GM12878 (cell line): ENCODE measurements around the gene MIPOL1. TPM values are rescaled to one million over a fixed set of nuclear protein-coding genes. Genes with fewer than 3 reads are reported as not detected.

Experiments used
- ATAC-seq: fragments of 200-7000 bp; cut with Tn5 transposase; 3 replicates; pipeline ENCODE4 v1.9.1; 2020; ENCODE audit warnings: mild to moderate bottlenecking, moderate library complexity
- BruUV-seq: library from RNA; stranded (reverse); fragments of 400-500 nt; replicated peaks from 2 replicates; lab custom pipeline; 2021; lab: Mats Ljungman, UMichigan
- CTCF ChIA-PET: fragments of 300-600 bp; sonication (Branson Sonifier 250); formaldehyde crosslinking; extraction: SDS; loops from one replicate; lab custom pipeline; 2021; ENCODE audit warnings: inconsistent platforms; lab: Yijun Ruan, JAX
- POLR2A ChIA-PET: fragments of 350-600 bp; formaldehyde crosslinking; extraction: SDS; loops from one replicate; lab custom pipeline; 2021; ENCODE audit warnings: inconsistent platforms; lab: Charles Lee
- RAD21 ChIA-PET: fragments of 300-600 bp; sonication (Branson Sonifier 250); formaldehyde crosslinking; loops from one replicate; lab custom pipeline; 2023; ENCODE audit warnings: antibody characterized with exemption; ENCODE audit not compliant: unreplicated experiment; lab: Charles Lee
- SMC1A ChIA-PET: fragments of 300-600 bp; sonication (Branson Sonifier 250); formaldehyde crosslinking; loops from one replicate; lab custom pipeline; 2023; ENCODE audit not compliant: unreplicated experiment, uncharacterized antibody; lab: Charles Lee
- DNase-seq: peaks from one replicate; pipeline ENCODE4 v3.0.0-alpha.2; 2011; ENCODE audit warnings: low read depth, low spot score
- FAIRE-seq: peaks from 3 replicates; lab custom pipeline; 2011; peaks lifted over from hg19 to GRCh38; lab: Jason Lieb, UNC
- H2AFZ ChIP-seq: 2 replicates; pipeline ENCODE4 v1.6.0; 2011; ENCODE audit warnings: low read depth, low read length, control low read depth; ENCODE audit not compliant: control insufficient read depth
- H3K27ac ChIP-seq: 2 replicates; pipeline ENCODE4 v1.5.1; 2011; ENCODE audit warnings: control low read depth; ENCODE audit not compliant: control insufficient read depth, insufficient read depth
- H3K27me3 ChIP-seq, 2 experiments: replicated peaks in 1 of 2; 2 replicates each; pipeline versions ENCODE4 v1.6.0 to v1.6.1; 2011; ENCODE audit warnings: low read length in 1 of 2; ENCODE audit not compliant: control insufficient read depth in 2 of 2, insufficient read depth in 2 of 2
- H3K36me3 ChIP-seq, 2 experiments: 2 replicates each; pipeline ENCODE4 v1.5.1; 2011; ENCODE audit warnings: low read length in 1 of 2; ENCODE audit not compliant: control insufficient read depth in 2 of 2, insufficient read depth in 2 of 2
- H3K4me1 ChIP-seq: 2 replicates; pipeline ENCODE4 v1.6.1; 2011; ENCODE audit warnings: mild to moderate bottlenecking, low read length, moderate library complexity, mixed read lengths; ENCODE audit not compliant: control insufficient read depth, insufficient read depth
- H3K4me2 ChIP-seq: 2 replicates; pipeline ENCODE4 v1.6.0; 2011; ENCODE audit warnings: control low read depth; ENCODE audit not compliant: control insufficient read depth, insufficient read depth
- H3K4me3 ChIP-seq: fragments of 200-600 bp; sonication (generic); 2 replicates; pipeline ENCODE4 v1.5.1; 2016
- H3K79me2 ChIP-seq: 2 replicates; pipeline ENCODE4 v1.6.0; 2011; ENCODE audit warnings: low read length; ENCODE audit not compliant: control insufficient read depth, insufficient read depth
- H3K9ac ChIP-seq: 2 replicates; pipeline ENCODE4 v1.8.0; 2011; ENCODE audit warnings: low read length, control low read depth, mixed read lengths; ENCODE audit not compliant: control insufficient read depth, insufficient read depth
- H3K9me3 ChIP-seq: replicated peaks from 3 replicates; pipeline ENCODE4 v1.5.1; 2011; ENCODE audit warnings: mild to moderate bottlenecking, low read length; ENCODE audit not compliant: control insufficient read depth, insufficient read depth
- H4K20me1 ChIP-seq: 2 replicates; pipeline ENCODE4 v1.6.0; 2011; ENCODE audit not compliant: control insufficient read depth, insufficient read depth
- CBFB ChIP-seq: IDR thresholded peaks from 2 replicates; pipeline ENCODE4 v1.6.1; 2016; ENCODE audit warnings: antibody characterized with exemption, low read depth
- EED ChIP-seq: sonication (generic); IDR thresholded peaks from 2 replicates; pipeline ENCODE4 v1.6.1; 2016; ENCODE audit warnings: antibody characterized with exemption, low read depth
- ETV6 ChIP-seq, 2 experiments: fragments of 450-650 bp in 1 of 2; IDR thresholded peaks in 1 of 2; conservative IDR thresholded peaks in 1 of 2; 2 replicates each; pipeline ENCODE4 v1.6.1; 2014; ENCODE audit warnings: antibody characterized with exemption in 1 of 2, borderline replicate concordance in 1 of 2, low read depth in 1 of 2, mild to moderate bottlenecking in 1 of 2, moderate library complexity in 1 of 2
- EZH2 ChIP-seq: IDR thresholded peaks from 2 replicates; pipeline ENCODE4 v1.6.1; 2012; ENCODE audit warnings: low read depth, mild to moderate bottlenecking, control low read depth, inconsistent platforms, low read length, borderline replicate concordance; ENCODE audit not compliant: control insufficient read depth
- FOS ChIP-seq: IDR thresholded peaks from 3 replicates; pipeline ENCODE4 v1.6.1; 2011; ENCODE audit warnings: borderline replicate concordance; ENCODE audit not compliant: insufficient read length; ENCODE audit errors: extremely low read depth
- MLLT1 ChIP-seq: fragments of 450-650 bp; IDR thresholded peaks from 2 replicates; pipeline ENCODE4 v1.6.1; 2016; ENCODE audit warnings: mild to moderate bottlenecking
- NRF1 ChIP-seq: conservative IDR thresholded peaks from 2 replicates; pipeline ENCODE4 v1.6.1; 2011; ENCODE audit warnings: mild to moderate bottlenecking, low read depth, low read length, improper control_type of control experiment
- RELA ChIP-seq: fragments of 450-650 bp; IDR thresholded peaks from 2 replicates; pipeline ENCODE4 v1.8.0; 2014; ENCODE audit warnings: borderline replicate concordance; ENCODE audit not compliant: partially characterized antibody
- SP1 ChIP-seq: IDR thresholded peaks from one replicate; pipeline ENCODE4 v1.6.1; 2011; ENCODE audit warnings: low read depth, low read length
- SREBF1 ChIP-seq: IDR thresholded peaks from 2 replicates; pipeline ENCODE4 v1.6.1; 2012; ENCODE audit warnings: mild to moderate bottlenecking, low read length
- STAT1 ChIP-seq: fragments of 450-650 bp; conservative IDR thresholded peaks from 2 replicates; pipeline ENCODE4 v1.6.1; 2014; ENCODE audit warnings: antibody characterized with exemption, mild to moderate bottlenecking
- SUPT20H ChIP-seq: IDR thresholded peaks from 2 replicates; pipeline ENCODE4 v1.6.1; 2011; ENCODE audit warnings: low read depth, mild to moderate bottlenecking, low read length, moderate library complexity, borderline replicate concordance; ENCODE audit not compliant: control insufficient read depth
- USF1 ChIP-seq: IDR thresholded peaks from 2 replicates; pipeline ENCODE4 v1.6.1; 2011; ENCODE audit warnings: borderline replicate concordance, low read depth, mild to moderate bottlenecking, moderate library complexity, mixed read lengths, low read length; ENCODE audit not compliant: insufficient read depth; ENCODE audit errors: extremely low read length
- ZBTB40 ChIP-seq: fragments of 450-650 bp; IDR thresholded peaks from 2 replicates; pipeline ENCODE4 v1.6.1; 2016; ENCODE audit warnings: mild to moderate bottlenecking, moderate library complexity, borderline replicate concordance
- ZNF274 ChIP-seq: IDR thresholded peaks from one replicate; pipeline ENCODE4 v1.8.0; 2011; ENCODE audit not compliant: insufficient read length, insufficient read depth
- ZSCAN29 ChIP-seq: fragments of 450-650 bp; IDR thresholded peaks from 2 replicates; pipeline ENCODE4 v1.6.1; 2017; ENCODE audit warnings: mild to moderate bottlenecking, moderate library complexity
- ZZZ3 ChIP-seq: IDR thresholded peaks from 2 replicates; pipeline ENCODE4 v1.6.1; 2011; ENCODE audit warnings: low read depth; ENCODE audit not compliant: control insufficient read depth, insufficient read length
- WGBS: methylation state at CpG from one replicate; pipeline ENCODE4 v1.1.6; 2016; ENCODE audit warnings: low lambda C conversion rate; ENCODE audit not compliant: insufficient replicate concordance, insufficient coverage; ENCODE audit errors: missing lambda C conversion rate; 5-methylcytosine and 5-hydroxymethylcytosine counted together
- in situ Hi-C: fragments of 300-500 bp; cut with MboI; formaldehyde crosslinking; loops from 9 replicates; pipeline ENCODE4 v1.14.3; 2018; ENCODE audit warnings: mixed read lengths
- intact Hi-C: fragments of 100-400 bp; cut with micrococcal nuclease; formaldehyde crosslinking; loops from one replicate; pipeline ENCODE4 v1.14.2; 2022; ENCODE audit not compliant: unreplicated experiment
- polyA plus RNA-seq, 11 experiments: library from polyadenylated mRNA; depleted of rRNA in 4 of 11; unstranded in 6 of 11; stranded (reverse) in 5 of 11; fragments of >200 nt; fragmentation: Nextera tagmentation in 4 of 11; fragmentation: Illumina TruSeq in 1 of 11; extraction: Ambion mirVana in 4 of 11; extraction: Trizol in 1 of 11; gene quantifications; 1 replicate in 1 of 11; 2 replicates in 10 of 11; pipeline versions ENCODE4 v1.2.1 to v1.2.3, GENCODE V29; 2011 to 2016; ENCODE audit warnings: inconsistent platforms in 2 of 11, missing spikeins in 2 of 11, low read depth in 1 of 11
- total RNA-seq, 4 experiments: library from RNA; depleted of rRNA in 3 of 4; stranded (reverse); fragments of >200 nt in 3 of 4; fragmentation: Illumina TruSeq in 1 of 4; extraction: Trizol in 1 of 4; gene quantifications; 2 replicates each; pipeline versions ENCODE4 v1.2.1 to v1.2.3, GENCODE V29; 2013 to 2021
- TF ChIP-seq, protein P1 (sequence below): IDR thresholded peaks from 2 replicates; pipeline ENCODE4 v1.6.1; 2012; ENCODE audit warnings: low read depth, low read length, improper control_type of control experiment

The MIPOL1 gene
- total and polyA plus RNA-seq, 10 of the 15 experiments (the other 5 are each of a cell fraction or from before 2014, with no cell fraction given) = 0.06 TPM; not detected in 9

- Histone ChIP-seq H2AFZ (no peak overlapping the region), H3K4me1 (no peaks in the 10 kb centered on the region), H4K20me1 (no peaks in the 10 kb centered on the region), H3K79me2 (no peaks in the 10 kb centered on the region), H3K27me3 (no peaks in the 10 kb centered on the region), H3K27ac (no peak overlapping the region), H3K4me3 (no peak overlapping the region), H3K9ac (no peak overlapping the region), H3K36me3 (no peaks in the 10 kb centered on the region), H3K4me2 (no peak overlapping the region), H3K9me3 (no peaks in the 10 kb centered on the region)
- WGBS = 7% methylated on average over 1 of the region's 1 CpG
- ChIA-PET SMC1A (no interaction called here), CTCF (interaction anchor here (0.6 kb wide), 1 partner anchor 413 kb away, joined by 3 read pairs; no protein-coding TSS in a partner anchor), POLR2A (no interaction called here), RAD21 (no interaction called here)
- TF ChIP-seq SUPT20H (no peak), ZSCAN29 (no peak), EZH2 (no peak), CBFB (no peak), ZNF274 (no peak), STAT1 (no peak), ETV6 (conservative IDR thresholded peaks at IDR 0.05 in 1 of 2, IDR thresholded peaks at IDR 0.05 in 1 of 2; ENCODE audit: borderline replicate concordance in 1 of 2, low read depth in 1 of 2) (no peak), ZBTB40 (no peak), NRF1 (no peak), SREBF1 (no peak), FOS (no peak), SP1 (no peak), EED (no peak), ZZZ3 (no peak), MLLT1 (no peak), RELA (no peak), USF1 (no peak)
- TF ChIP-seq, protein P1, sequence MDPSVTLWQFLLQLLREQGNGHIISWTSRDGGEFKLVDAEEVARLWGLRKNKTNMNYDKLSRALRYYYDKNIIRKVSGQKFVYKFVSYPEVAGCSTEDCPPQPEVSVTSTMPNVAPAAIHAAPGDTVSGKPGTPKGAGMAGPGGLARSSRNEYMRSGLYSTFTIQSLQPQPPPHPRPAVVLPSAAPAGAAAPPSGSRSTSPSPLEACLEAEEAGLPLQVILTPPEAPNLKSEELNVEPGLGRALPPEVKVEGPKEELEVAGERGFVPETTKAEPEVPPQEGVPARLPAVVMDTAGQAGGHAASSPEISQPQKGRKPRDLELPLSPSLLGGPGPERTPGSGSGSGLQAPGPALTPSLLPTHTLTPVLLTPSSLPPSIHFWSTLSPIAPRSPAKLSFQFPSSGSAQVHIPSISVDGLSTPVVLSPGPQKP = no peak
- ATAC-seq (no peak), DNase-seq (no peak), FAIRE-seq (no peak)
- in situ Hi-C loops (no loop called here), intact Hi-C loops (no loop called here)
- no TSS peak for BruUV-seq
Observed at GRCh38 chr14:37417151-37417550, 219.4 kb downstream of the MIPOL1 start.
